ENCODE measurements around the gene AGMAT. TPM values are rescaled to one million over a fixed set of nuclear protein-coding genes. Genes with fewer than 3 reads are reported as not detected.

Gene AGMAT
- polyA plus RNA-seq, 2 of the 4 experiments (the other 2 are of a cell fraction), result 10.3 to 13.1 TPM

DNA sequence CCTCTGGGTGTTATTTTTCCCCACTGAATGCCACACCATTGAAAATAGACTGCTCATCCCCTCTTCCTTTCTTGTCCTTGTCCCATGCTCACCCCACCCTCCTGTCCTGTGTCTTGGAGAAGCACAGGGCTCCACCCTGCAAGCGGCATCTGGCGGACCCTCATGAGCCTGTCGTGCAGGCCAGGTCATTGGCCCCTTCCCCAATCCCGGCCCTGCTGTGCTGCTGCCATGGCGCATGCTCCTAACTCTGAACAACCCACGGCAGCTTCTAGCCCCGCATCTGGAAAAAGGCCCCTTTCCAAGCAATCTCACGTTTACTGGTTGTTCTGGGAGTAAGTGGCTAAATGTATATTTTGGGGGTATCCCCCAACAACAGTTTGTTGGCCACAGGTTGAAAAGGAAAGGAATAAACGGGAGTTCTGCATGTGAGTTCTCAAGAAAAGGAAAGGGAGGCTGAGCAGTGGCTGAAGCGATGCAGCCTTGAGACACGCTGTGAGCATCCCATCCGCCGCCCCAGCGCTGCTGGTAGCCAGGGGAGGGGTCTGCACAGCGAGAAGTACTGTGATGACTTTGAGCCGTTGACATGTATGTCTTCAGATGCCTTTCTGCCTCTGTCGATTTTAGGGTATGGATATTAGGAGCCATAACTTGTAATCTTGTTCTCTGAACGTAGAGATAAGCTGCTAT, 16.3 kb downstream of the AGMAT start:
- no peaks in the 10 kb centered on the region for H3K9me3 ChIP-seq
- H3K4me2 ChIP-seq, result no peak overlapping the region
- DNase-seq (ENCODE audit: low read depth in 1 of 2, low spot score in 1 of 2) (no peak), ATAC-seq (no peak), FAIRE-seq (no peak)
- ChIA-PET CTCF (no interaction called here), POLR2A (no interaction called here)
- TF ChIP-seq POLR2A (IDR thresholded peaks at IDR 0.05; ENCODE audit: low read length), result no peak
- no peak overlapping the region for H3K4me3 ChIP-seq
- H3K4me1 ChIP-seq, result no peaks in the 10 kb centered on the region
- 93% methylated on average over 18 of the region's 18 CpGs for WGBS (ENCODE audit: missing lambda C conversion rate)
- H3K27ac ChIP-seq, result no peak overlapping the region

DNA sequence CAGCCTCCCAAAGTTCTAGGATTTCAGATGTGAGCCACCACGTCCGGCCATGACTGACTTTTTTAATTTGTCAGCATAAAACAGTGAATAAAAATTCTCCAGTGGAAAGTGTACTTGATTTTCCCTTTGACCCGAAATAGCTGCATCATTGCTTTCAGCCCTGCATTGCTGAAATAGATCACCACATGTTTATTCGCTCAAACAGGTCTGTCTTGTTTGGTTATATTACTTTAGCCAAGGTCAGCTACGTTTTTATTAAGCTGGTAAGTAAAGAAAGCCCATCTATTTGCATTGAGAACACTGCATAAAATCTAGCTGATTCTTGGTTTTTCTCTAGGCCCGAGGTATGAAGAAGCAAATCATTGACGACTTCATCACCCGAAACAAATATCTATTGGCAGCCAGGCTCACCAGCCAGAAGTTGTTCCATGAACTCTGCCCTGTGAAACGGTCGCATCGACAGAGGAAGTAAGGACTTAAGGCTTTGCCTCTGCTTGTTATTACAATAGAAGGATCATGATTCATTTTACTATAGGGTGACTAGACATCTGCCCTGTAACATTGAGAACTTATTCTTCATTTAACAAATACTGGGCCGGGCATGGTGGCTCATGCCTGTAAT, 25.6 kb downstream of the AGMAT start:
- CTCF ChIA-PET, result no interaction called here
- no peak for FAIRE-seq
- DNase-seq (ENCODE audit: low read depth in 1 of 2, low spot score in 1 of 2), result no peak
- Histone ChIP-seq H3K4me3 (no peak overlapping the region), H3K9me3 (no peaks in the 10 kb centered on the region), H3K27ac (no peak overlapping the region), H3K4me2 (no peak overlapping the region), H3K4me1 (no peaks in the 10 kb centered on the region)
- 89% methylated on average over 12 of the region's 12 CpGs for WGBS (ENCODE audit: missing lambda C conversion rate)
- no peak for ATAC-seq
- TF ChIP-seq HDAC2 (IDR thresholded peaks at IDR 0.05) (no peak), KDM1A (IDR thresholded peaks at IDR 0.05; ENCODE audit: low read depth) (no peak), KDM5A (IDR thresholded peaks at IDR 0.05) (no peak), JUN (IDR thresholded peaks at IDR 0.05) (no peak), CBX2 (IDR thresholded peaks at IDR 0.05; ENCODE audit: borderline replicate concordance, low read depth) (no peak), ESRRA (IDR thresholded peaks at IDR 0.05; ENCODE audit: borderline replicate concordance, low read length) (no peak), RNF2 (IDR thresholded peaks at IDR 0.05; ENCODE audit: borderline replicate concordance, low read depth) (no peak), PBX3 (IDR thresholded peaks at IDR 0.05) (no peak), ZSCAN20 (CRISPR knock-in tag; IDR thresholded peaks at IDR 0.05) (no peak), MYC (IDR thresholded peaks at IDR 0.05; ENCODE audit: borderline replicate concordance, low read length) (no peak), EHF (CRISPR knock-in tag; IDR thresholded peaks at IDR 0.05) (no peak), GATA3 (IDR thresholded peaks at IDR 0.05; ENCODE audit: borderline replicate concordance) (no peak)
- TF ChIP-seq, protein P1, sequence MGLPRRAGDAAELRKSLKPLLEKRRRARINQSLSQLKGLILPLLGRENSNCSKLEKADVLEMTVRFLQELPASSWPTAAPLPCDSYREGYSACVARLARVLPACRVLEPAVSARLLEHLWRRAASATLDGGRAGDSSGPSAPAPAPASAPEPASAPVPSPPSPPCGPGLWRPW (IDR thresholded peaks at IDR 0.05), result no peak
- TF ChIP-seq, protein P2, sequence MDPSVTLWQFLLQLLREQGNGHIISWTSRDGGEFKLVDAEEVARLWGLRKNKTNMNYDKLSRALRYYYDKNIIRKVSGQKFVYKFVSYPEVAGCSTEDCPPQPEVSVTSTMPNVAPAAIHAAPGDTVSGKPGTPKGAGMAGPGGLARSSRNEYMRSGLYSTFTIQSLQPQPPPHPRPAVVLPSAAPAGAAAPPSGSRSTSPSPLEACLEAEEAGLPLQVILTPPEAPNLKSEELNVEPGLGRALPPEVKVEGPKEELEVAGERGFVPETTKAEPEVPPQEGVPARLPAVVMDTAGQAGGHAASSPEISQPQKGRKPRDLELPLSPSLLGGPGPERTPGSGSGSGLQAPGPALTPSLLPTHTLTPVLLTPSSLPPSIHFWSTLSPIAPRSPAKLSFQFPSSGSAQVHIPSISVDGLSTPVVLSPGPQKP (IDR thresholded peaks at IDR 0.05; ENCODE audit: low read depth, low read length), result no peak
- POLR2A ChIA-PET, result no interaction called here

DNA sequence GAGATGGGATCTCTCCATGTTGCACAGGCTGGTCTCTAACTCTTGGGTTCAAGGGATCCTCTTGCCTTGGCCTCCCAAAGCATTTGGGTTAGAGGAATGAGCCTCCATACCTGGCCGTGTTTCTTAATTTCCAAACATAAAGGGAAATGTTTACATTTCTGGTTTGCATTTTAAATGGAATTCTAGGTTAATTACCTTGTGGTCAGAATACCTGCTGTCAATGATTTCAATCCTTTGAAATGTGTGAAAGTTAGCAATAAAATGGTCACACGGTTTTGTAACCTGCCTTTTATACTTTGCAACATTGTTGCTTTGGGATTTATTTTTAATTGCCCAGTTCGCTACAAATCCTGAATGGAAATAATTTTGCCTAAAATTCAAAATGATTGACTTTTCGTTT, 26.3 kb downstream of the AGMAT start:
- Histone ChIP-seq H3K4me1 (no peaks in the 10 kb centered on the region), H3K4me2 (no peak overlapping the region), H3K27ac (no peak overlapping the region), H3K9me3 (no peaks in the 10 kb centered on the region), H3K4me3 (no peak overlapping the region)
- WGBS (ENCODE audit: missing lambda C conversion rate), result 84% methylated on average over 4 of the region's 4 CpGs
- ATAC-seq (no peak), DNase-seq (ENCODE audit: low read depth in 1 of 2, low spot score in 1 of 2) (no peak), FAIRE-seq (no peak)
- no peak for TF ChIP-seq ESRRA (IDR thresholded peaks at IDR 0.05; ENCODE audit: borderline replicate concordance, low read length)
- TF ChIP-seq USF2 (IDR thresholded peaks at IDR 0.05), result no peak
- TF ChIP-seq ZFP36 (IDR thresholded peaks at IDR 0.05; ENCODE audit: borderline replicate concordance, partially characterized antibody), result no peak
- CTCF ChIA-PET, result no interaction called here
- POLR2A ChIA-PET, result interaction anchor here (0.6 kb wide), 1 partner anchor 84 kb away, joined by 3 read pairs; no protein-coding TSS in a partner anchor
